VCaP (cell line): ENCODE results near the gene NDUFB3.
"Not testable (repeated sequence)": the region's sequence is repeated elsewhere in the genome, so short reads cannot be mapped to it uniquely, and the experiment has no call there.

Experiments
- H3K27ac ChIP-seq: fragments of 450-650 bp; 2 replicates; pipeline ENCODE4 v1.5.1; 2017
- TF ChIP-seq, protein P1 (sequence below): fragments of 450-650 bp; conservative IDR thresholded peaks from 2 replicates; pipeline ENCODE4 v1.5.1; 2017; ENCODE audit warnings: mild to moderate bottlenecking, moderate library complexity

NDUFB3 gene

GRCh38 chr2:201049455-201049854 is 22.3 kb upstream of the NDUFB3 start:
- TF ChIP-seq, protein P1, sequence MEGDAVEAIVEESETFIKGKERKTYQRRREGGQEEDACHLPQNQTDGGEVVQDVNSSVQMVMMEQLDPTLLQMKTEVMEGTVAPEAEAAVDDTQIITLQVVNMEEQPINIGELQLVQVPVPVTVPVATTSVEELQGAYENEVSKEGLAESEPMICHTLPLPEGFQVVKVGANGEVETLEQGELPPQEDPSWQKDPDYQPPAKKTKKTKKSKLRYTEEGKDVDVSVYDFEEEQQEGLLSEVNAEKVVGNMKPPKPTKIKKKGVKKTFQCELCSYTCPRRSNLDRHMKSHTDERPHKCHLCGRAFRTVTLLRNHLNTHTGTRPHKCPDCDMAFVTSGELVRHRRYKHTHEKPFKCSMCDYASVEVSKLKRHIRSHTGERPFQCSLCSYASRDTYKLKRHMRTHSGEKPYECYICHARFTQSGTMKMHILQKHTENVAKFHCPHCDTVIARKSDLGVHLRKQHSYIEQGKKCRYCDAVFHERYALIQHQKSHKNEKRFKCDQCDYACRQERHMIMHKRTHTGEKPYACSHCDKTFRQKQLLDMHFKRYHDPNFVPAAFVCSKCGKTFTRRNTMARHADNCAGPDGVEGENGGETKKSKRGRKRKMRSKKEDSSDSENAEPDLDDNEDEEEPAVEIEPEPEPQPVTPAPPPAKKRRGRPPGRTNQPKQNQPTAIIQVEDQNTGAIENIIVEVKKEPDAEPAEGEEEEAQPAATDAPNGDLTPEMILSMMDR: no peak
- H3K27ac ChIP-seq: no peak overlapping the region

- TF ChIP-seq, protein P1: no peak
- peak overlapping the region; percentile 46 for H3K27ac ChIP-seq
Measured at GRCh38 chr2:201057087-201057521, 14.7 kb upstream of the NDUFB3 start.

- H3K27ac ChIP-seq: peak overlapping the region; percentile 46
- TF ChIP-seq, protein P1: no peak
Measured at GRCh38 chr2:201057715-201058248, 14.0 kb upstream of the NDUFB3 start.

GRCh38 chr2:201058914-201059313 is 12.9 kb upstream of the NDUFB3 start:
- TF ChIP-seq, protein P1: no peak
- no peak overlapping the region for H3K27ac ChIP-seq

GRCh38 chr2:201059961-201060755 is 11.6 kb upstream of the NDUFB3 start:
- H3K27ac ChIP-seq: no peak overlapping the region
- TF ChIP-seq, protein P1: no peak

GRCh38 chr2:201063516-201063915 is 8.3 kb upstream of the NDUFB3 start:
- H3K27ac ChIP-seq: not testable (repeated sequence)

DNA sequence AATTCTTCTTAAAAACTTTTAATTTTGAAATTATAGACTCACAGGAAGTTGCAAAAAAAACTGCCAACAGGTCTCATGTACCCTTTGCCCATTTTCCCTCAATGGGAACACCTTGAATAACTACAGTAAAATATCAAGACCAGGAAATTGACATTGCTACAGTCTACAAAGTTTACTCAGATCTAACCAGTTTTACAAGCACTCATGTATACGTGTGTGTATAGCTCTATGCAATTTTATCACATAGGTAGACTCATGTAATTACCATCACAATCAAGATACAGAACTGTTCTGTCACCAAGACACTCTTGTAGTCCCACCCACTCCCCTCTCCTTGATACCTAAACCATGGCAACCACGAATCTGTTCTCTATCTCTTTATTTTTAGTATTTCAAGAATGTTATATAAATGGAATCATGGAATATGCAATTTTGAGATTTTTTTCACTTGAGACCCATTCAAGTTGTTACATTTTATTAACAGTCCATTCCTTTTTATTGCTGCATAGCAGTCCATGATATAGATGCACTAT is 6.9 kb upstream of the NDUFB3 start:
- no peak overlapping the region for H3K27ac ChIP-seq
- TF ChIP-seq, protein P1: no peak

DNA sequence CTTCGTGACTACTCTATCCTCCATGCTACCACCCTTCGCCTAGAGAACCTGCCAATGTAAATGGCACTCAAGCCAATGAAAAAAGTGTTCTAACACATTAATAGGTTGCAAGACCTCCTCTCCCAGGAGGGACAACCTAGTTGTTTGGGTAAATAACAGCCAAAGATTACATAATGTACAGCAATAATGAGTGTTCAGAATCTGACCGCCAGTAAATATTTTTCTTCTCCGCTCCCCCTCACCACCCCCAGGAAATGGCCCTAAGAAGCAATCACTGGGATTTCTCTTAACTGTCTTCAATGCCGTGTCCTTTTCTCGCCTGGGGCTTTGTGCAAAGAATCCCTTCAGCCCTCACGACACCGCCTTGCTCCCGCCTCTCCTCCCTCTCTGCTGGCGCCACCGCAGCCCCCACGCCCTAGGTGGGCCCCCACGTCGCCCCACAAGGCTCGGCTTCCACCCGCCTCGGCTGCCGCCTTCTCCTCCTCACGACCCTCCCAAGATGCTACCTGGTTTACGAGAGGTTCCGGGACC is 788 bp upstream of the NDUFB3 start:
- H3K27ac ChIP-seq: peak overlapping the region; percentile 96
- TF ChIP-seq, protein P1: no peak
